HG03520 (cell line): Measurements from ENCODE around the gene ZMYM3.
"Not testable (repeated sequence)": the region's sequence is repeated elsewhere in the genome, so short reads cannot be mapped to it uniquely, and the experiment has no call there.

Experiments
- ATAC-seq: cut with Tn5 transposase; IDR thresholded peaks from one replicate; pipeline ENCODE4 v1.9.1; 2021; ENCODE audit warnings: mild to moderate bottlenecking, moderate library complexity; ENCODE audit not compliant: unreplicated experiment

Gene ZMYM3

DNA sequence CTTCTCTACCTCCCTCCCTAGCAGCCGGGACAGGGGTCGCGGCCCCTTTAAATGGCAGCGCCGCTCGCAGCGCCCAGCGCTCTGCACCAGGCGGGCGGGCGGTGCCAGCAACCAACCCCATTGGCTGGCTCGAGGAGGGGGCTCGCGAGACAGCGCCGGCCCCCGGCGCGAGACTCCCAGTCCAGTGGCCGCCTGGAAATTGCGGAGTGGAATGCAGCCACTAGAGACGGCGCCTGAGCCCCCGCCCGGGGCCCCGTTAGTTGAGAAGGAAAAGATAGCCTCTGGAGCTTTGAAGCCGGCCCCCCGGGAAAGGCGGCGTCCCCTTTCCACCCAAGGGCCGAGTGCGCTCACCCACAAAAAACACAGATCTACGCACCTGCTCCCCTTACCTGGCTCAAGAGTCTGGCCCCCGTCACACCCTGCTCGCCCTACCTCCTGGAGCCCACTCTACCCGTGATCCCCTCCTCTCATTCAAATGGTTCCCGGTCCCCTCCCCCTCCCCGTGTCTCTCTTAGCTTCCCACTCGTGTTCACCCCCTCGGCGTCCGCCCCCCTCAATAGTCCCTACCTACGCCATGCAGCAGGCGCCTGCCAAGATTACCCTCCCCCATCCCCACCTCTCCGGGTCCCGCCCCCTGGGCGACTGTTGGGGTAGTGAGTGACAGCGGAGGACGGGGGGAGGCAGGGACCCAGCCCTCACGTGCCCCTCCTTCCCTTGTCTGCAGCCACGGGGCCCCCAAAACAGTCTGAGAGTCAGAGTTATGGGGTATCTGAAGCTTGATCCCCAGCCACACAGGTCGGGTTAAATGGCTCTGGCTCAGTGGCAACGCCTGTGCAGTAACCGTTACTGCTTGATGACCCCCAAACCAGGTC is at the start of gene ZMYM3:
Gene ZMYM3, minus strand, starts transcription at position 49 of the 872 bp plus-strand sequence. CDS start 885 bp downstream, outside the sequence.
- ATAC-seq, result peak; percentile 63

DNA sequence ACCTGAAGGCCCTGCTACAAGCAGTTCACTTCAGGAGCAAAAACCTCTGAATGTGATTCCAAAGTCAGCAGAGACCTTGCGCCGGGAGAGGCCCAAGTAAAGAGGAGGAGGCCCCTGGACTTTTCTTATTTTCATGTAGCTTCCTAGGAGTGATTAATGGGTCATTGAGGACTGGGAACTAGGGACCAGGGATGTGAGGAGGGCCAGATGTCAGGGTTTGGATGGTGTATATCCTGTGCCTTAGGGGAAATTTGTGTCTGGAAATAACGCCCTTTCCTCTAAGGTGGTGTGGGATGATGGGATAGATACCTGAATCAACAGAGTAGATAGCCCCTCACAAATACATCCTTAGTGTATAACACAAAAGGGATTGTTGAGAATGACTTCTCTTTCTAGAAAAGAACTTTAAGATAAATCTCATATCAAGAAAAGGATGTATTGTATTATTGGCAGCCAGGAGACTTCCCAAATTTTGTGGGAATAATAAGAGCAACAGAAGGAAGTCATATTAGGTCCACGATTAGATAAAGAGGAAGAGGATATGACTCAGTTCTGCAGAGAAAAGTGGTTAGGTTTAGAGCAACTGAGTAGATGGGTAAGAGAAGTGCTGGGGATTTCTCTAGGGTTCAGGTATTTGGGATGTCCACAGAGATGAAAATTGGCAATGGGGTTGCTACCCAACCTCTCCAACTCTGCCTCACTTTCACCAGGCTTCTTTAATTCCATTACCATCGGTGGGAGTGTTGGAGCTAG is 48.7 kb upstream of the ZMYM3 start:
- no peak for ATAC-seq

DNA sequence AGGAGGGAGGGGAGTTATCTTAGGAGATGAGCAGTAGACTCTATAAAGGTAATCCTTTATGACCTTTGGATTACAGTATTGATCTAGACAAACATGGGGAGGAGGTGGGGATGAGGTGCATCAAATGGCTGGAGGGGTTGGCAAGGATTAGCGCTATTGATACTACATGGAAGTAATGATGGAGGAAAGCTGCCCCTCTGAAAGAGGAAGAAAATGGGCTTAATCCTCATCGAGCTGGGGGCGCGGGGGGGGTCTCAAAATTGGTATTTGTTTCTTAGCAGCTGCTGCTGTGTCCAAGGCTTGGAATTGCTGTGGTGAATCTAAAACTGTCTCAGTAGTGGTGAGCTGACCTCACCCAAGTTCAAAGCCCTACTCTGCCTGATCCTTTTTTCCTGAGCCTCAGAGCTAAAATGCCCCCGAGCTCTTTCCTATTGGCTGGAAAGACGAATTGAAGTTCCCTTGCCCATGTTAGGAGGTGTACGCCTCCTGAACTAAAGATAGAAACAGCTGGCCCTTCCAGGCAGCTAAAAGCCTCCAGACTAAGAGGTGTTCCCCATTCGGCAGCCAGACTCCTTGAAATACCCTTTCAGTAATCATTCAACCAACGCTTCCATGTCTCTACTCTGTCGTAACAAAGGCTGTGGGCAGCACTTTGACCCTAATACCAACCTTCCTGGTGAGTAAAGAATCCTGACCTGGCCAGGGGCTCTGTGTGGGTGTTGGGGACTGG is 47.4 kb upstream of the ZMYM3 start, which contains the start of gene ITGB1BP2:
Gene ITGB1BP2, plus strand, starts transcription at position 556 of the 730 bp plus-strand sequence. Its CDS starts 57 bp downstream, at position 613.
- ATAC-seq, result no peak

DNA sequence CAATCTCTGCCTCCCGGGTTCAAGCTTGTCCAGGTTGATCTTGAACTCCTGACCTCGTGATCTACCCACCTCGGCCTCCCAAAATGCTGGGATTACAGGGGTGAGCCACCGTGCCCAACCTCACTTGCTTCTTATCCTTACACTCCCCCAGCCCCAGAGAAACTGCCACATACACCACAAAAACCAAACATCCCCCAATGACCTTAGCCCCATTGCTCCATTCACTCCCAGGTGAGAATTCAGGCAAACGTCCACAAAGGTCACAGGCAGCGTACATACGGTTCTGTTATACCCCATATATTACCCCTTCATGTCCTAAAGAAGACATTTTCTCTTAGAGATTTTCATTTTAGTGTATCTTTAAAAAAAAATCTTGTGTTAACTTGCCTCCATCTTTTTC is 46.6 kb upstream of the ZMYM3 start:
- not testable (repeated sequence) for ATAC-seq

DNA sequence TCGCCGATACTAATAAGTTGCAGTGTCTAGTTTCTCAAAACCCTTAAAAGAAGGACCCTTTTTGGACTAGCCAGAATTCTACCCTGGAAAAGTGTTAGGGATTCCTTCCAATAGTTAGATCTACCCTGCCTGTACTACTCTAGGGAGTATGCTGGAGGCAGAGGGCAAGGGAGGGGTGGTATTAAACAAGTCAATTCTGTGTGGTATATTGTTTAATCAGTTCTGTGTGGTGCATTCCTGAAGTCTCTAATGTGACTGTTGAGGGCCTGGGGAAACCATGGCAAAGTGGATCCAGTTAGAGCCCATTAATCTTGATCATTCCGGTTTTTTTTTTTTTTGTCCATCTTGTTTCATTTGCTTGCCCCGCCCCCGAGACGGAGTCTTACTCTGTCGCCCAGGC is 46.1 kb upstream of the ZMYM3 start:
- ATAC-seq, result not testable (repeated sequence)

DNA sequence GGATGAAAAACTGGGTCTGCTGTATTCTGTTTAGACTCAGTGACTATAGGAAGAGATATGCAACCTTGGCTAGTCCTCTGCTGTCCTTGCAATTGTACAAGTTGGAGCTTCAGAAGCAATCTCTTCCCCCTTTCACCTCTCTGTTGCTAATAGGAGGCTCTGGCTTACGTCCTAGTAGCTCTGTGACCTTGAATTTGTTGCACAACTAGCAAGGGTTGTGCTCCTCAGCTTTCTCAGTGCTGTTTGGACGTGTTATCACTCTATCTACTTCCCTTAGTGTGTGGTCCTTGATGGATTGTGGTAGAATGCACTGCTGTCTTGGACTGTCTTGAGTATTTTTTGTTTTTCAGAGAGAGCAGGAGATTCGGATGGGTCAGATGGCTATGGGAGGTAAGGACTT is 44.2 kb upstream of the ZMYM3 start:
- no peak for ATAC-seq

DNA sequence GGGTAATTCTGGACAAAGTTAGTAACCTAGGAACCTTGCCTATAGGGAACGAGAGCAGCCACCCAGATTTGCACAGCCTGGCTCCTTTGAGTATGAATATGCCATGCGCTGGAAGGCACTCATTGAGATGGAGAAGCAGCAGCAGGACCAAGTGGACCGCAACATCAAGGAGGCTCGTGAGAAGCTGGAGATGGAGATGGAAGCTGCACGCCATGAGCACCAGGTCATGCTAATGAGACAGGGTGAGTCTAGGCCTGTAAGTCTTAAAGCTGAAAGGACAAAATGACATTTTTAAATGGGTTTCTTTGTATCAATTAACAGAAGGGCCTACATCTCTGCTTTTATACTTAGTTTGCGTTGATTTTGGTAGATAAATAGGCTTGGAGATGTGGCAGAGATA is 42.9 kb upstream of the ZMYM3 start:
- ATAC-seq, result no peak

DNA sequence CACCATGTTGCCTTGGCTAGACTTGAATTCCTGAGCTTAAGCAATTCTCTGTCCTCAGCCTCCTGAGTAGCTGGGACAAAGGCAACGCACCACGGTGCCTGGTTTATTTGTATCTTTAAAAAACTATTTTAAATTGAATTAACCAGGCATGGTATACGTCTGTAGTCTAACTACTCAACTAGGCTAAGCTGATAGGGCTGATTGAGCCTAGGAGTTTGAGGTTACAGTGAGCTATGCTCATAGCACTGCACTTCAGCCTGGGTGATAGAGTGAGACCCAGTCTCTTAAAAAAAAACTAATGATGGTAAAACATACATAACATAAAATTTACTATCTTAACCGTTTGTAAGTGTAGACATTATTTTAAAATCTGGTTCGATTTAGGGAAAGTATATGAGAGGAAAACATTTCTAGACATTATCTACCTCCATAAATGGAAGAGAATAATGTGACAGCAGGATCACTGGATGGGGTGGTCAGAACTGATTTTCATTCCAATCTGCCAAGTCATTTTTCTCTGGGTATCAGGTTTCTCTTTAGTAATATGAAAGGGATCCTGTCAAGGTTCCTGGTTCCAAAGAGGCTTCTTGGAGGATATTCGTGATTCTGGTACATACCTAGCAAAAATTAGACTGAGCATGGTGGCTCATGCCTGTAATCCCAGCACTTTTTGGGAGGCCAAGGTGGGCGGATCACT is 38.9 kb upstream of the ZMYM3 start:
- ATAC-seq, result no peak

DNA sequence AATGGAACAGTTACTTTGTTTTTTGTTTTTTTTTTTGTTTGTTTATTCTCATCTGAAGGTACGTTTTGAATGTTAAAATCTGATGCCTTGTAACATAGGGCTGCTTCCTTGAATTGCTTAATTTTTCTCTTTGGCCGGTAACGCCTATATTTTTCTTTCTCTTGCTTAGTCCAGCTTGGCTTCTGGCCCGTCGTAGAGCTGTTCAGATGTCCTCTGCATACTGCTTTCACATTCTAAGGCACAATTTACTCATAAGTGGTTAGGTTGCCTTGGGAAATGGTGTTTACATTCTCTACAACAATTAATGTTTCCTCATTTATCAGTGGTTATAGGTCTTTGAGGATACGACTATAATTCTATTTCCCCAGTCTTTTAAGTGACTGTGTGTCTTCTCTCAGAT is 37.4 kb upstream of the ZMYM3 start:
- no peak for ATAC-seq

DNA sequence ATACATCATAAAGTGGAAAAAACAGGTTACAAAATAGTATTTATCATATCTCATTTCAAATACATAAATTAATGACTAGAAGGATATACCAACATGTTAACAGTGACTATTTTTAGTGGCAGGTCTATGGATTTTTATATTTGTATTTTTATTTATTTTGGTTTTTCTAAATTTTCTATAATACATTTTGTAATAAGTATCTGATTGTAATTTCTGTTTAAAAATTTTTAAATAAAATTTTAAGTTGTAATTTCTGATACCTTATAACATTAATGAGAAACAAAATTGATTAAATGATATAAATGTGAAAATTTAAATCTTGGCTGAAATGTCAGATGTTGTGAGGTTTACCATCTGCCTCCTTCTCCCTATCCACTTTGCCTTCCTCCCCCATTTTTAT is 32.0 kb upstream of the ZMYM3 start:
- no peak for ATAC-seq

DNA sequence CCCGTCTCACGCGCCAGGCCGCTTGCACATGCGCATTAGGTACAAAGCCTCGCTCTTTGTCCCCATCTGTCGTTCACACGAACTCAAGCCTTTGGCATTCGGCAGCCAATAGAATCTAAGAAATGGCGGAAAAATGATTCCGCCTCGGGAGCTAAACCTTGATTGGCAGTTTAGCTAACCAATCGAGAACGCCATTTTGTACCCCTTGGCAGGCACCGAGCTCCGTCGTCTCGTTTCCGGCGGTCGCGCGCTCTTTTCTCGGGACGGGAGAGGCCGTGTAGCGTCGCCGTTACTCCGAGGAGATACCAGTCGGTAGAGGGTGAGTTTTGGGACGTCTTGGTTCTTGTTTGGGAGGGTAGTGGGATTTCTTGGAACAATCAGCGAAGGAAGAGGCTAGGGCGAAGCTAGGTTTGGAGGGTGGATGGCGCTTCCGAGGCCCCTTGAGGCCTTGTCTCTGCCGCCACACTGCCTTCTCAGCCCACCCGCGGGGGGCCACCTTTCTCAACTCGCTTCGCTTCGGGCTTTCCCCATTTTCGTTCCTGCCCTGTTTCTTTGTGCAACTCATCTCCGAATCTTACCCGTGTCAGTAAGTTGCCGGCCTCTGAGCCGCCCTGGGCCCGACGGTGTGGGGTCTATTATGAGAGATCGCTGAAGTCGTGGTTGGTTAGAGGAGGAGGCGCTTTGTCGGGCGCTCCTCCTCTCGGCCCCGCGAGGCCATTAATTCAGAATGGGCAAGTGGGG is 29.6 kb upstream of the ZMYM3 start, which contains the start of gene NONO:
Gene NONO, plus strand, starts transcription at position 233 of the 741 bp plus-strand sequence. CDS start 7,003 bp downstream, outside the sequence.
- peak; percentile 71 for ATAC-seq

DNA sequence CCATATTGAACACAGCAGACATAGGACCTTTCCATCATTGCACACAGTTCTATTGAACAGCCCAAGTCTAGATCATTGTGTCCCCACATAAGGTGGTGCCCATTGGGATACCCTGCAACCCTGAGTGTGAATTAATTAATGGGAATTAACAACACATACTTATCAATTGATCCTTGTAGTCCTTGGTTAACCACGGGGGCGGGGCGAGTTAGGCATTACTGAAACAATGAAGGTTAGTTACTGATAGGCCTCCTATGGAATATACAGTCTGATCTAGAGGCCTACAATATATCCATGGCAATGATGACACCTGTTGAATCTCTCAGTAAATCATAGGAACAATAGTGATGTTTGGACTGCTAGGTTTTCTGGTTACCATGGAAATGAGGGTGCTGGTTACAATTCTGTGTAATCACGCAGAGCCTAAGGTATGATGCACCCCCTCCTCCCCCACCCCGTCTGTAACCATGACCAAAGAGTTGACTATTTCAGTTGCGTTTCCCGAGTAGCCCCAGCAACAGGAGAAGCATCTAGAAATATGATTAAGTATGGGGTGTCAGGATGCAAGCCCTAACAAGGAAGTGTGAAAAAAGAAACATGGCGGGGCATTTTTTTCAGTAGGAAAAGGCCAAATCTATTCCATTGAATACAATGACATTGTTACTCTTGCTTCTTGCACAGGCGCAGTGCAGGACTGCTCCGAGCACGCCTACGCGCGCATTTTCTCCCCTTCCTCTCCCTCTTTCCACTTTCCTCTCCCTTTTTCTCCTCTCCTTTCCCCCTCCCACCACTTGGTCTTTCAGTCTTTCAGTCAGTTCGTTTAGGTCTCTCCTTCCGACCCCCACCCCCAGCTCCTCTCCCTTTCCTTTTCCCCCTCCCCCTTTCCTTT is 28.8 kb upstream of the ZMYM3 start:
- peak; percentile 28 for ATAC-seq

DNA sequence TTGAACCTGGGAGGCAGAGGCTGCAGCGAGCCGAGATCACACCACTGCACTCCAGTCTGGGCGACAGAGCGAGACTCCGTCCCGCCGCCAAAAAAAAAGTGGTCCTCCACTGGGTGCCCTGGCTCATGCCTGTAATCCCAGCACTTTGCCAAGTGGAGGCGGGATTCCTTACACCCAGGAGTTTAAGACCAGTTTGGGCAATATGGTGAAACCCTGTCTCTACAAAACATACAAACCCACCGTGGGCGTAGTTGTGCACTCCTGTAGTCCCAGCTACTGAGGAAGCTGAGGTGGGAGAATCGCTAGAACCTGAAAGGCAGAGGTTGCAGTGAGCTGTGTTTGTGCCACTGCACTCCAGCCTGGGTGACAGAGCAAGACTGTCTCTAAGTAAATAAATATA is 27.4 kb upstream of the ZMYM3 start:
- not testable (repeated sequence) for ATAC-seq

DNA sequence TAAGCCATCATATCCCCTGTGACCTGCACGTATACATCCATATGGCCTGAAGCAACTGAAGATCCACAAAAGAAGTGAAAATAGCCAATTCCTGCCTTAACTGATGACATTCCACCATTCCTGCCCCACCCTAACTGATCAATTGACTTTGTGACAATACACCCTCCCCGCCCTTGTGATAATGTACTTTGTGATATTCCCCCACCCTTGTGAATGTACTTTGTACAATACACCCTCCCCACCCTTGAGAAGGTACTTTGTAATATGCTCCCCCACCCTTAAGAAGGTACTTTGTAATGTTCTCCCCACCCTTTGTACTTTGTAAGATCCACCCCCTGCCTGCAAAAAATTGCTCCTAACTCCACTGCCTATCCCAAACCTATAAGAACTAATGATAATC is 18.4 kb upstream of the ZMYM3 start:
- not testable (repeated sequence) for ATAC-seq

DNA sequence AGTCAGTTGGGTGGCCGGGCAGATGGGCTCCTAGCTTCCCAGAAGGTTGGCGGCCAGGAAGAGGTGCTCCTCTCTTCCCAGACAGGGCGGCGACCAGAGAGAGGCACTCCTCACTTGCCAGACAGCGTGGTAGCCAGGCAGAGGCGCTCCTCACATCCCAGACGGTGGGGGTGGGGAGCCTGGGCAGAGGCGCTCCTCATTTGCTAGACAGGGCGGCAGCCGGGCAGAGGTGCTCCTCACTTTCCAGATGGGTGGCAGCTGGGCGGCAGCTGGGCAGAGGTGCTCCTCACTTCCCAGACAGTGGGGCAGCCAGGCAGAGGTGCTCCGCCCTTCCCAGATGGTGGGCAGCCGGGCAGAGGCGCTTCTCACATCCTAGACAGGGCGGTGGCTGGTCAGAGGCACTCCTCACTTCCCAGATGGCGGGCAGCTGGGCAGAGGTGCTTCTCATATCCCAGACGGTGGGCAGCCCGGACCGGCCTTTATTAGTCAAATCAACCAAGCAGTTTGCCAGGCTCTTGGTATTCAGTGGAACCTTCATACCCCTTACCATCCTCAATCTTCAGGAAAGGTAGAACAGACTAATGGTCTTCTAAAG is 16.0 kb upstream of the ZMYM3 start:
- ATAC-seq, result no peak

DNA sequence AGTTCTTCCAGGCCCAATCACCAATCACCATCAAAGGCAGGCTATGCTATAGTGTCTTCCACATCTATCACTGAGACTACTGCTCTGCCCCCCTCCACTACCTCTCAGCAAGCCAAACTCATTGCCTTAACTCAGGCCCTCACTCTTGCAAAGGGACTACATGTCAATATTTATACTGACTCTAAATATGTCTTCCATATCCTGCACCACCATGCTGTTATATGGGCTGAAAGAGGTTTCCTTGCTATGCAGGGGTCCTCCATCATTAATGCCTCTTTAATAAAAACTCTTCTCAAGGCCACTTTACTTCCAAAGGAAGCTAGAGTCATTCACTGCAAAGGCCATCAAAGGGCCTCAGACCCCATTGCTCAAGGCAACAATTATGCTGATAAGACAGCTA is 14.7 kb upstream of the ZMYM3 start:
- not testable (repeated sequence) for ATAC-seq

DNA sequence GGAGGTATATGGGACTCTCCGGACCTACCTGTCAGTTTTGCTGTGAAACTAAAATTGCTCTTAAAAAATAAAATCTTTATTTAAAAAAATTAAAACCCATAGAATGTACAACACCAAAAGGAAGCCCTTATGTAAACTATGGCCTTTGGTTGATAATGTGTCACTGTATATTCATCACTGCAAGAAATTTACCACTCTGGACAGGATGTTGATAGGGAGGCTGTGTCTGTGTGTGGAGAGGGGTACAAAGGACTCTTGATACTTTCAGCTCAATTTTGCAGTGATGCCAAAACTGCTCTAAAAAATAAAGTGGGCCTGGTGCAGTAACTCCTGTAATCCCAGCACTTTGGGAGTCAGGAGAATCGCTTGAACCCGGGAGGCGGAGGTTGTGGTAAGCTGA is 2.9 kb upstream of the ZMYM3 start:
- no peak for ATAC-seq

DNA sequence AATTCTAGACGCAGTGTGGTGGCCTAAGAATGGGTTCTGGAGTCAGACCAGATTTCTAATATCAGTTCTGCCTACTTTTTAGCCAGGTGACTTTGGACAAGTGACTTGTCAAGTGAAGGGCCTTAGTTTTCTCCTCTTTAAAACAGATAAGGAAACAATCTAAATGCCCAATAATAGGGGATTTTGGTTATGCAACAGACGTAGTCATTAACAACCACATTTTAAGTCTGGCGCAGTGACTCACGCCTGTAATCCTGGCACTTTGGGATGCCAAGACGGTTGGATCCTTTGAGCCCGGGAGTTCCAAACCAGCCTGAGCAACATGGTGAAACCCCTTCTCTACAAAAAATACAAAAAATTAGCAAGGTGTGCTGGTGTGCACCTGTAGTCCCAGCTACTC is 2.1 kb upstream of the ZMYM3 start:
- ATAC-seq, result no peak
